Stomach (tissue), 9 donors: ENCODE data around the gene PLXND1. TPM values are rescaled to one million over a fixed set of nuclear protein-coding genes. Genes with fewer than 3 reads are reported as not detected.

Experiments used
- DNase-seq, 2 donors: peaks; one replicate each; pipeline versions ENCODE4 v3.0.0 to v3.0.0-alpha.2; 2013 to 2019
- H3K27ac ChIP-seq, 5 donors: fragments of 200-600 bp in 4 of 5; sonication (generic) in 4 of 5; one replicate each; pipeline ENCODE4 v1.5.1; 2013 to 2019; ENCODE audit warnings: mild to moderate bottlenecking in 1 of 5, moderate library complexity in 1 of 5
- H3K27me3 ChIP-seq, 3 donors: fragments of 200-600 bp; sonication (generic); one replicate each; pipeline ENCODE4 v1.5.1; 2017 to 2019; ENCODE audit warnings: mixed run types in 1 of 3
- H3K36me3 ChIP-seq, 4 donors: fragments of 200-600 bp; sonication (generic); 1 replicate in 3 of 4; 2 replicates in 1 of 4; pipeline ENCODE4 v1.5.1; 2016 to 2019
- H3K4me1 ChIP-seq, 4 donors: fragments of 200-600 bp; sonication (generic); one replicate each; pipeline ENCODE4 v1.5.1; 2016 to 2019
- H3K4me3 ChIP-seq, 4 donors: fragments of 200-600 bp; sonication (generic) in 3 of 4; one replicate each; pipeline ENCODE4 v1.5.1; 2016 to 2019; ENCODE audit warnings: mild to moderate bottlenecking in 1 of 4
- H3K9me3 ChIP-seq, 4 donors: fragments of 200-600 bp; sonication (generic); one replicate each; pipeline ENCODE4 v1.5.1; 2016 to 2019
- EP300 ChIP-seq: sonication (generic); formaldehyde crosslinking; IDR thresholded peaks from one replicate; pipeline ENCODE4 v1.6.1; 2017; ENCODE audit warnings: antibody characterized with exemption
- POLR2A ChIP-seq, 4 donors: fragments of 450-650 bp; IDR thresholded peaks; one replicate each; pipeline ENCODE4 v1.6.1; 2016; ENCODE audit warnings: antibody characterized with exemption in 4 of 4, control low read depth in 2 of 4, mild to moderate bottlenecking in 1 of 4, moderate library complexity in 1 of 4
- POLR2AphosphoS5 ChIP-seq, 3 donors: sonication (generic); formaldehyde crosslinking; IDR thresholded peaks; one replicate each; pipeline ENCODE4 v1.6.1; 2016; ENCODE audit warnings: antibody characterized with exemption in 3 of 3
- WGBS, 5 donors: extraction: QIAGEN DNeasy Blood & Tissue Kit in 3 of 5; methylation state at CpG; one replicate each; pipeline versions ENCODE4 v1.1.5 to v1.1.7; 2013 to 2018; 5-methylcytosine and 5-hydroxymethylcytosine counted together
- intact Hi-C: fragments of 100-400 bp; cut with DNase I; formaldehyde crosslinking; loops from one replicate; pipeline ENCODE4 v1.15.1; 2023; ENCODE audit warnings: low total_unique reads
- polyA plus RNA-seq, 3 donors: library from polyadenylated mRNA; stranded (reverse); fragments of 200-250 nt; gene quantifications; one replicate each; pipeline ENCODE4 v1.2.3, GENCODE V29; 2013
- total RNA-seq, 5 donors: library from RNA; depleted of rRNA; stranded (reverse); fragments of >200 nt; gene quantifications; one replicate each; pipeline versions ENCODE4 v1.1.0 to v1.2.3, GENCODE V29; 2014 to 2016
- TF ChIP-seq, protein P1 (sequence below), 7 experiments: fragments of 450-650 bp in 4 of 7; fragments of 200-600 bp in 3 of 7; sonication (generic) in 3 of 7; IDR thresholded peaks; one replicate each; pipeline ENCODE4 v1.5.1; 2016 to 2019; ENCODE audit warnings: antibody characterized with exemption in 7 of 7, control low read depth in 2 of 7, mild to moderate bottlenecking in 1 of 7
- donor health status: healthy with polysubstance abuse.
- donor health status: Bipolar disorder and iron deficiency.
- donor health status: healthy.

PLXND1 gene
- total and polyA plus RNA-seq, 8 donors = 22.6 to 251 (median 58.6) TPM

DNA sequence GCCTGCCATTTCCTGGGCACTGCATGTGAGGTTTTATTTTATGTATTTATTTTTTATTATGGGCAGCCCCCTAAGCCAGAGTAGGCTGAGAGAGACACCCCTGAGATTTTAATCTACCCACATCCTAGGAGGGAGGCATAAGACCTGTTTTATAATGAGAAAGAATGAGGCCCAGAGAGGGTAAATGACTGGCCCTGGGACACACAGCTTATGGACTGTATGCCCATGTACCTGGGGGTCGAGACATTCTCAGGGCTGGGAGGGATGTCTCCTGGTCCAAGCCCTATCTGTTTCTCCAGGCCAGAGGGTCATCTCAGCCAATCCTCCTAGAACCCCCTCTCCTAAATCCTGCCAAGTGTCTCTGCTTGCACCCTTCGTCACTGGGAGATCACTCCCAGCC lies 6.1 kb downstream of the PLXND1 start:
- H3K27me3 ChIP-seq = peaks cover 0 to 7% (median 0%) of the 10 kb centered on the region in 3 donors
- no peak for TF ChIP-seq POLR2AphosphoS5 (IDR thresholded peaks at IDR 0.05)
- no peak for TF ChIP-seq POLR2A (IDR thresholded peaks at IDR 0.05)
- TF ChIP-seq, protein P1, sequence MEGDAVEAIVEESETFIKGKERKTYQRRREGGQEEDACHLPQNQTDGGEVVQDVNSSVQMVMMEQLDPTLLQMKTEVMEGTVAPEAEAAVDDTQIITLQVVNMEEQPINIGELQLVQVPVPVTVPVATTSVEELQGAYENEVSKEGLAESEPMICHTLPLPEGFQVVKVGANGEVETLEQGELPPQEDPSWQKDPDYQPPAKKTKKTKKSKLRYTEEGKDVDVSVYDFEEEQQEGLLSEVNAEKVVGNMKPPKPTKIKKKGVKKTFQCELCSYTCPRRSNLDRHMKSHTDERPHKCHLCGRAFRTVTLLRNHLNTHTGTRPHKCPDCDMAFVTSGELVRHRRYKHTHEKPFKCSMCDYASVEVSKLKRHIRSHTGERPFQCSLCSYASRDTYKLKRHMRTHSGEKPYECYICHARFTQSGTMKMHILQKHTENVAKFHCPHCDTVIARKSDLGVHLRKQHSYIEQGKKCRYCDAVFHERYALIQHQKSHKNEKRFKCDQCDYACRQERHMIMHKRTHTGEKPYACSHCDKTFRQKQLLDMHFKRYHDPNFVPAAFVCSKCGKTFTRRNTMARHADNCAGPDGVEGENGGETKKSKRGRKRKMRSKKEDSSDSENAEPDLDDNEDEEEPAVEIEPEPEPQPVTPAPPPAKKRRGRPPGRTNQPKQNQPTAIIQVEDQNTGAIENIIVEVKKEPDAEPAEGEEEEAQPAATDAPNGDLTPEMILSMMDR (IDR thresholded peaks at IDR 0.05) = no peak
- no peak for TF ChIP-seq EP300
- H3K9me3 ChIP-seq = no peaks in the 10 kb centered on the region
- peaks cover 0 to 3% (median 0%) of the 10 kb centered on the region in 4 donors for H3K36me3 ChIP-seq
- peak overlapping the region; percentile 6 to 88 (median 81) for H3K27ac ChIP-seq
- 73 to 91% (median 79%) methylated on average over 2 of the region's 2 CpGs for WGBS, 5 donors
- no peak overlapping the region for H3K4me3 ChIP-seq
- no peak for DNase-seq
- peaks cover 66 to 100% (median 87%) of the 10 kb centered on the region in 4 donors for H3K4me1 ChIP-seq
- intact Hi-C loops = no loop called here

DNA sequence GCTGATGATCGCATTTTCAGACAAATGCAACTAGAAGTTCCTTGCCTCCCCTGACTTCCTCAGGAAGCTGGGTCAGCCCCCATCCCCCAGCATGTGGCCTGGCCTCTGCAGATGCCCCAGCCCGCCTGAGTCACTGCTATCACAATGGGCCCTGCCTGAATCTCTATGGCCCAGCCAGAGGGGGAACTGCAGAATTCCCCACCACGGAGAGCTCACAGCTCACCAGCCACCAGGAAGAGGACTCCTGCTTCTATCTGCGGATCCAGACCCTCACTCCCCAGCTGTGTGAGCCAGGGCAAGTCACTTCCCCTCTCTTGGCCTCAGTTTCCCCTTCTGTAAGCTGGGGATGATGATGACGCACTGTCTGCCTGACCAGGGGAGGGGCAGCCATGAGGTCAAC lies 6.9 kb downstream of the PLXND1 start:
- no peaks in the 10 kb centered on the region for H3K27me3 ChIP-seq
- TF ChIP-seq EP300 = no peak
- TF ChIP-seq, protein P1 (IDR thresholded peaks at IDR 0.05) = no peak
- TF ChIP-seq POLR2AphosphoS5 (IDR thresholded peaks at IDR 0.05) = peak in 1 of 3 donors; percentile 36
- WGBS, 5 donors = 57 to 79% (median 73%) methylated on average over 3 to 5 of the region's 5 CpGs
- H3K4me1 ChIP-seq = peaks cover 65 to 100% (median 86%) of the 10 kb centered on the region in 4 donors
- H3K27ac ChIP-seq = peak overlapping the region; percentile 26 to 88 (median 81)
- H3K36me3 ChIP-seq = peaks cover 0 to 3% (median 0%) of the 10 kb centered on the region in 4 donors
- DNase-seq = peak in 1 of 2 donors; percentile 71
- peak overlapping the region in 1 of 4 donors; percentile 19 for H3K4me3 ChIP-seq
- intact Hi-C loops = no loop called here
- no peaks in the 10 kb centered on the region for H3K9me3 ChIP-seq

DNA sequence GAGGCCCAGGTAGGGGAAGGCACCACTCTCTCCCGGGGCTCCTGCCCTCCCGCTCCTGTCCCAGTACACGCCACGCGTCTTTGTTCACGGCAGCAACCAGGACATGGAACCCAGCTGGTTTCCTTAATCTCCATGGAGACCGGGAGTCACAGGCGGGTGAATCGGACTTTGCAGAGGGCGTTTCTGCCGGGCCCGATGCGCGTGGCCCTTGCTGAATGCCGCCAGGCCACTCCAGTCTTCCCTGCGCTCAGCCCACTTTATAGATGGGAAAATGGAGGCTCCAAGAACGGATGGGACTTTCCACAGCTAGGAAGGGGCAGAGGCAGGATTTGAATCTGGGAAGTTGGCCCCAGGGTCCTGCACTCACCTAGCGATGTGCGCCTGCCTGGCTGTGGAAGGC lies 7.4 kb downstream of the PLXND1 start:
- Histone ChIP-seq H3K27ac (peak overlapping the region; percentile 25 to 88 (median 81)), H3K4me1 (peaks cover 69 to 100% (median 86%) of the 10 kb centered on the region in 4 donors), H3K9me3 (no peaks in the 10 kb centered on the region), H3K36me3 (peaks cover 0 to 3% (median 0%) of the 10 kb centered on the region in 4 donors), H3K4me3 (peak overlapping the region in 1 of 4 donors; percentile 19), H3K27me3 (no peaks in the 10 kb centered on the region)
- TF ChIP-seq, protein P1 (IDR thresholded peaks at IDR 0.05) = no peak
- WGBS, 5 donors = 74 to 86% (median 82%) methylated on average over 10 to 19 of the region's 19 CpGs
- intact Hi-C loops = no loop called here
- no peak for DNase-seq

DNA sequence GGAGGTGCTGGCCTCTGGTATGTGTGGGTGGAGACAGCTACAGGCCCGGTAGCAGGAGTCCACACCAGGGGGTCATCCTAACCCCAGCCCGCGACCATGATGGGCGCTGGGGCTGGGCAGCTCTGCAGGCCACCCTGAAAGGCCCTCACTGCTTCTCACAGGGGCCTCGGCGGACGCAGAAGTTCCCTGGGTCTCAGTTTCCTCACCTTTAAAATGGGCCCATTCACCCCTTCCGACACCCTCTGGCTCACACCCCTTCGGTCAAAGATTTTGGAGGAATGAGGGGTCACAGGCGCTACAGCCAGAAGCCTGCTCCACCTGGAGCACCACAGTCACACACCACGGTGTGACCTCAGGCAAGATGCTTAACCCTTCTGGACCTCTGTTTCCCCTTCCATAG lies 8.0 kb downstream of the PLXND1 start:
- no peaks in the 10 kb centered on the region for H3K9me3 ChIP-seq
- no peak overlapping the region for H3K4me3 ChIP-seq
- peak overlapping the region; percentile 62 to 88 (median 81) for H3K27ac ChIP-seq
- peaks cover 74 to 100% (median 89%) of the 10 kb centered on the region in 4 donors for H3K4me1 ChIP-seq
- H3K36me3 ChIP-seq = peaks cover 0 to 3% (median 0%) of the 10 kb centered on the region in 4 donors
- H3K27me3 ChIP-seq = no peaks in the 10 kb centered on the region
- WGBS, 5 donors = 82 to 92% (median 89%) methylated on average over 8 to 11 of the region's 11 CpGs
- TF ChIP-seq POLR2A (IDR thresholded peaks at IDR 0.05) (no peak), EP300 (no peak), POLR2AphosphoS5 (IDR thresholded peaks at IDR 0.05) (no peak)
- TF ChIP-seq, protein P1 (IDR thresholded peaks at IDR 0.05) = no peak
- DNase-seq = no peak
- intact Hi-C loops = no loop called here
